Measurements from ENCODE around the gene ANGPT4.
"Not testable (repeated sequence)": the region's sequence is repeated elsewhere in the genome, so short reads cannot be mapped to it uniquely, and the experiment has no call there.

The ANGPT4 gene

DNA sequence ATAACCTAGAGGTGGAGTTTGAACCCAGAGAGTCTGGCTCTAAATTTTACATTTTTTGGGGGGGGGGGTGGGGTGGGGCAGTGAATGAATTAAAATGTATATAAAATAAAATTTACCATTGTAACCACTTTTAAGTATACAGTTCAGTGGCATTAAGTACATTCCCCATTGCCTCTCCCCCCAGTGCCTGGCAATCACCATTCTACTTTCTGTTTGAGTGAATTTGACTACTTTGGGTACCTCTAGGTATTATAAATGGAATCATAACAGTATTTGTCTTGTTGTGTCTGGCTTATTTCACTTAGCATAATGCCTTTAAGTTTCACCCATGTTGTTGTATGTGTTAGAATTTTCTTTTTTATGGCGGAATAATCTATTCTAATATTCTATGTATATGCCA is 79.9 kb downstream of the ANGPT4 start:
- Mint-ChIP-seq H3K4me3 (peak overlapping the region; percentile 49 to 92), H3K4me1 (ENCODE audit: low read depth in 2 of 2) (peaks cover 41 to 46% of the 10 kb centered on the region in 2 donors), H3K9me3 (no peaks in the 10 kb centered on the region)

DNA sequence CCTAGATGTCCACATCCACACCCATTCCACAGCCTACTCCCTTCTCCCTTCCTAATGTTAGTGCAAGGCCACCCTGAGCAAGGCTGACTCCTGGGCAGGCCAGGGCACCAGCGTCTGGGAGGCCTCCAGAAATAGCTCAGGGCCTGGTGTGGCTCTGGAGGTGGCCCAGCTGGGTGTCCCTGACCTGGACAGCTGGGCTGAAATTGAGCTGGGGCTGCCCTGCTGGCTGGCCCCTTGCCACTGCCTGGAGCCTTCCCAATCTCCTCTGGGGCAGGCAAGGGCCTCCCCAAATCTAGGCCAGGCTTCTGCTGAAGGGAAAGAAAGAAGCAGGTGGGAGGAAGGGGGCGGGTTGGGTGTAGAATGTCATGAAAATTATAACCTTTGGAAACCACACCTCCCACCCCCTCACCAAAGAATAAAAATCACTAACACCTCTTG is 80.5 kb downstream of the ANGPT4 start:
- no peaks in the 10 kb centered on the region for H3K27me3 Mint-ChIP-seq
- no peak for ATAC-seq (replicated peaks)
- DNase-seq = no peak
- peaks cover 41 to 46% of the 10 kb centered on the region in 2 donors for H3K4me1 Mint-ChIP-seq (ENCODE audit: low read depth in 2 of 2)
- no peaks in the 10 kb centered on the region for H3K9me3 Mint-ChIP-seq
- H3K27ac Mint-ChIP-seq = peak overlapping the region; percentile 1 to 96
- H3K4me3 Mint-ChIP-seq = peak overlapping the region; percentile 92 to 94
- peaks cover 21% of the 10 kb centered on the region for H3K36me3 Mint-ChIP-seq (ENCODE audit: insufficient read depth)

More for the DNA sequence above, 79.9 kb downstream of the ANGPT4 start:
- ATAC-seq (replicated peaks) = no peak
- no peak for DNase-seq
- Mint-ChIP-seq H3K27ac (peak overlapping the region in 1 of 2 donors; percentile 4), H3K27me3 (no peaks in the 10 kb centered on the region), H3K36me3 (ENCODE audit: insufficient read depth) (peaks cover 21% of the 10 kb centered on the region)

DNA sequence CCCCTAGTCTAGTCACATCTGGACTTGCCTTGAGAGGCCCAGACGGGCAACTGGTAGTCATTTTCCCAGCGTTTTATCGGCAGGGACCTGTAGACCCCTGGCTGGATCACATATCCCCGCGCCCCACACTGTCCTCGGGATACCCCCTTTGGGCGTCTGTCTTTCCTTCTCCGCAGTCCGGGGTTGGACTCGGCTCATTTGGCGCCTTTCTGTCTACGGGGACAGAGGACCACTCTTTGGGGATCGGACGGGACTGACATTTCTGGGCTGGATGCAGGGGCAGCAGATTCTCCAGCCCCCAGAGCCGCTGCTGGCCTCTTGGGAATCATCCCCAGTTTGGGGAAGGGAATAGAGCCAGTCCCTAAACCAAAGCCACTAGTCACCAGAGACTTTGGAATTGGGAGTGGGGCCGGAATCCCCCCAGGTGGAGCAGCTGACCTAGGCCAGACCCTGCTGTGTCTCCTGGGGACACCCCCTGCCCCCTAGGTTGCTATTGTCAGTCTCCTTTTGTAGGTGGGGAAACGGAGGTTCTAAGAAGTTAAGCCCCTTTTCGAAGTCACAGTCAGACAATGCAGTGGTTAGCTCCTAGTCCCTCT is 81.9 kb downstream of the ANGPT4 start:
- Mint-ChIP-seq H3K27me3 (no peaks in the 10 kb centered on the region), H3K4me1 (ENCODE audit: low read depth in 2 of 2) (peaks cover 35 to 43% of the 10 kb centered on the region in 2 donors), H3K36me3 (ENCODE audit: insufficient read depth) (peaks cover 17% of the 10 kb centered on the region), H3K9me3 (no peaks in the 10 kb centered on the region), H3K27ac (peak overlapping the region; percentile 96), H3K4me3 (peak overlapping the region; percentile 92 to 94)
- no peak for ATAC-seq (replicated peaks)
- DNase-seq = no peak

DNA sequence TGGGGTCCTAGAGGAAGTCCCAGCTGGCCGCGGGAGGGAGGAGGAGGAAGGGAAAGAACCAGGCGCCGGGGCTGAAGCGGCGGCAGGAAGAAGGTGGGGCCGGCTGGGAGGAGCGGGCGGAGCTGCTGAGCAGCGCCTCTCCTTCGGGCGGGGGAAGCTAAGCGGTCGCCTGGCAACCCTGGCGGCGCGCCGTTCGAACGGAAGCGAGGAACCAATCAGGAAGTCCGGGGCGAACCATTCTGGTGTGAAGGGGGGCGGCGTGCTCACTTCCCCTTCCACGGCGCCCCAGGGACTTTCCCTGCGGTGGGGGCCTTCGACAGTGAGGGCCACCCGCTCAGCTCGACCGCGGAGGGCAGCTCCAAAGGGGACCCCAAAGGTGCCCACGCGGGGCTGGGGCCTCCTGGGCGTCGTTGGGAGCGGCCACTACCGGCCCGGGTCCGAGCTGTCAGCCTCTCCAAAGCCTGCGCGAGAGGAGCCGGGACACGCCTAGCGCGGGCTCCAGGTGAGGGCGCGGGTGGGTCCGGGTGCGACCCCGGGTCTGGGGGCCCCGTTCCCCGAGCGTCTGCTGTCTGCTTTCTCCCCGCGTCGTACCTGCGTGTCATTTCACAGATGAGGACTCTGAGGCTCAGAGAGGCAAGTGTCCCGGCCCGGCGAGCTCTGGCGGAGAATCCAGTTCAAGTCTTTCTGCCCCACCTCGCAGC is 82.5 kb downstream of the ANGPT4 start, which contains the start of gene FAM110A:
FAM110A (plus strand) TSS at position 266 of the 701 bp plus-strand sequence. CDS start 11,090 bp downstream, outside the sequence.
- Mint-ChIP-seq H3K4me1 (ENCODE audit: low read depth in 2 of 2) (peaks cover 35 to 43% of the 10 kb centered on the region in 2 donors), H3K27me3 (no peaks in the 10 kb centered on the region), H3K27ac (peak within 1 kb of the TSS; percentile 96), H3K9me3 (no peaks in the 10 kb centered on the region), H3K4me3 (peak within 1 kb of the TSS; percentile 92 to 94), H3K36me3 (ENCODE audit: insufficient read depth) (peaks cover 17% of the 10 kb centered on the region)
- DNase-seq = peak; percentile 96 to 97 (median 96)
- ATAC-seq (replicated peaks) = peak; percentile 93

DNA sequence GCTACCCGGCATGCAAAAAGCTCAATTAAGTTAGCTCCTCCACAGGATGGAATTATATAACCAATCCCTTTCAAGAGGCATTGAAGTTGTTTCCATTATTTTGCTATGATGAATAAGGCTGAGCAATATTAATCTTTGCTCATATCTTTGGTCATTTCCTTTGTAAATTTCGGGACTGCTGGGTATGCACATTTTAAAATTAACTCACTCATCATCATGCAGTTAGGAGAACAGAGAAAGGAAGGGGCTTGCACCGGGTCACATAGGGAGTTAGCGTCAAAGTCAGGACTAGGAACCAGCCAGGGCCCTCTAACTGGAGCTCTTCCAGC is 83.0 kb downstream of the ANGPT4 start:
- peak overlapping the region; percentile 92 to 94 for H3K4me3 Mint-ChIP-seq

DNA sequence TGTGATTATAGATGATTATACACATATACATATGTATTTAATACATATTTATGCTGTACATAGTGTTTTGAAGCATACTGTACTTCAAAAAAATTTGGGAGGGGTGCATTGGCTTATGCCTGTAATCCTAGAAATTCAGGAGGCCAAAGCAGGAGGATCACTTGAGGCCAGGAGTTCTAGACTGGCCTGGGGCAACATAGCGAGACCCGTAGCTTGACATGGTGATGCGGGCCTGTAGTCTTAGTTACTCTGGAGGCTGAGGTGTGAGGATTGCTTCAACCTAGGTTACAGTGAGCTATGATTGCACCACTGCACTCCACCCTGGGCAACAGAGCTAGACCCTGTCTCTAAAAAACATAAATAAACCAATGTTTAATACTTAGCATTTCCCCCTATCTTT is 84.2 kb downstream of the ANGPT4 start:
- no peaks in the 10 kb centered on the region for H3K27me3 Mint-ChIP-seq
- no peaks in the 10 kb centered on the region for H3K9me3 Mint-ChIP-seq
- H3K4me1 Mint-ChIP-seq (ENCODE audit: low read depth in 2 of 2) = peaks cover 27 to 29% of the 10 kb centered on the region in 2 donors
- ATAC-seq (replicated peaks) (no peak), DNase-seq (no peak)
- no peak overlapping the region for H3K4me3 Mint-ChIP-seq
- H3K36me3 Mint-ChIP-seq (ENCODE audit: insufficient read depth) = peaks cover 17% of the 10 kb centered on the region
- no peak overlapping the region for H3K27ac Mint-ChIP-seq

More for the DNA sequence above, 83.0 kb downstream of the ANGPT4 start:
- DNase-seq = no peak
- Mint-ChIP-seq H3K36me3 (ENCODE audit: insufficient read depth) (peaks cover 17% of the 10 kb centered on the region), H3K4me1 (ENCODE audit: low read depth in 2 of 2) (peaks cover 31 to 38% of the 10 kb centered on the region in 2 donors), H3K9me3 (no peaks in the 10 kb centered on the region), H3K27ac (peak overlapping the region; percentile 96), H3K27me3 (no peaks in the 10 kb centered on the region)
- ATAC-seq (replicated peaks) = no peak

DNA sequence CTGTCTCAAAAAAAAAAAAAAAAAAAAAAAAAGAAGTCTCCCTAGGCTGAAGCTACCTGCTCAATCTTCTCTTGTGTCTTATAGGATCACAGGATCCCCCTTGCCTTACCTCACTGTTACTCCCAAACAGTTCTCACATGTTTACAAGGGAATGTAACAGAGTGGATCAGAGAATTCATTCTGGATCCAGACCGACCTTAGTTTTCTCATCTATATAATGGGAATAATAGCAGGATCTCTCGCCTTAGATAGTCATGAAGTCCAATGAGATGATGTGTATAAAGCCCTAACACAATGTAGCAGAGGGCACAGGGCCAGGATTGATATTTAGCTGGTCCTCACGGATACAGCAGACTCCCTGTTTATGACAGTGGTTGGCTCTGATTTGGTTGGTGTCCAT is 84.9 kb downstream of the ANGPT4 start:
- Mint-ChIP-seq H3K9me3 (no peaks in the 10 kb centered on the region), H3K4me3 (no peak overlapping the region), H3K4me1 (ENCODE audit: low read depth in 2 of 2) (peaks cover 21 to 22% of the 10 kb centered on the region in 2 donors), H3K27me3 (no peaks in the 10 kb centered on the region), H3K27ac (no peak overlapping the region), H3K36me3 (ENCODE audit: insufficient read depth) (peaks cover 17% of the 10 kb centered on the region)
- ATAC-seq (replicated peaks) (no peak), DNase-seq (no peak)

DNA sequence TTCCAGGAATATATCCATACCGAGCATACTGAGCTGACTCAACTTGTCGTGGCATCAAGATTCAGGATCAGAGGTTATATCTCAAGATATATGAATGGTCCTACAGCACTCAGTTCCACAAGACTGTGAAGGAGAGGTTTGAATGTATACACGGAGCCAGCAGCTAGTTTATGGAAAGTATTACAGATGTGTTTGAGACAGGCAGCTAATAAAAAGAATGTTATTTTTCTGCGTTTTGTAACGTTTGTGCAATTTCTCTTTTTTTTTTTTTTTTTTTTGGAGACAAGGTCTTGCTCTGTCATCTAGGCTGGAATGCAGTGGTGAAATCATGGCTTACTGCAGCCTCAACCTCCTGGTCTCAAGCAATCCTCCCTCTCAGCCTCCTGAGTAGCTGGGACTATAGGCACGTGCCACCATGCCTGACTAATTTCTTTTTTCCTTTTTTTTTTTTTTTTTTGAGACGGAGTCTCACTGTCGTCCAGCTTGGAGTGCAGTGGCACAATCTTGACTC is 86.1 kb downstream of the ANGPT4 start:
- H3K4me3 Mint-ChIP-seq = no peak overlapping the region
- peaks cover 0 to 9% of the 10 kb centered on the region in 2 donors for H3K27me3 Mint-ChIP-seq
- DNase-seq (no peak), ATAC-seq (replicated peaks) (no peak)
- H3K27ac Mint-ChIP-seq = no peak overlapping the region
- H3K4me1 Mint-ChIP-seq (ENCODE audit: low read depth in 2 of 2) = peaks cover 12 to 15% of the 10 kb centered on the region in 2 donors
- peaks cover 17% of the 10 kb centered on the region for H3K36me3 Mint-ChIP-seq (ENCODE audit: insufficient read depth)
- no peaks in the 10 kb centered on the region for H3K9me3 Mint-ChIP-seq

DNA sequence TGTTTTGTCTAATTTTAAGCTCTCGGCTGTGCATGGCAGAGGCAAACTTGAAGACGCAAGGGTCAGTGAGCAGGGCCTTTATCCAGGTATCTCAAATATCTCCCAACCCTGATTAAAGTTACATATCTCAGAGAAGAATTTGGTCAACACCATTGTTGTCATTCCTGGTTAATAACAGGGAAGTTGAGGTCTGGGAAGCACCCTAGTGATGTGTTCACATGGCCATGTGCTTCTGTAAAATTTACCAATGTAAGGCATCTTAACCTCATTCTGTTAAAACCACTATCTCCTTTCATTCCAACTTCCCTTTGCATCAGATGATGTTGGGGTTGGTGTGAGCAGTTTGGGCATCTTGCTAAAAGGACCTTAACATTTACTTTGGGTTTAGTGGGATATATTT is 86.6 kb downstream of the ANGPT4 start:
- Mint-ChIP-seq H3K36me3 (ENCODE audit: insufficient read depth) (peaks cover 16% of the 10 kb centered on the region), H3K9me3 (no peaks in the 10 kb centered on the region), H3K27ac (no peak overlapping the region), H3K4me3 (no peak overlapping the region), H3K4me1 (ENCODE audit: low read depth in 2 of 2) (peaks cover 11% of the 10 kb centered on the region in 2 donors), H3K27me3 (peaks cover 0 to 9% of the 10 kb centered on the region in 2 donors)
- DNase-seq = no peak
- ATAC-seq (replicated peaks) = no peak

DNA sequence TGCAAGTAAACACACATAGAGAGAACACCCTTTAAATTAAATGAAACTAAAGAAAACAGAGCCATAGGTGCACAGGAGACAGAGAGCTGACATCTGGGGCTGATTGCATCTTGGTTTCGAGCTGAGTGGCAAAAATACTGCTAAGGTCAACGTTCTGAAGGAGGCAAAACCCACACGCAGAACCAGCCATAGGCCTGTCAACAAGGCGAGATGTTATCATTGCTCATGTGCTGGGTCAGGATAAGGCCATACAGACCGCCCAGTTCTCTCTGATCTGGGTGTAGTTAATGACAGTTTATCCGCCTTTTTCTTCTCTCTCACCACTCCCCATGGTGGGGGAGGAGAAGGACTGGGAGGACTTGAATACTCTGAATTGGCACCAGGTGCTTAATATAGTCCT is 87.1 kb downstream of the ANGPT4 start:
- Mint-ChIP-seq H3K36me3 (ENCODE audit: insufficient read depth) (peaks cover 12% of the 10 kb centered on the region), H3K9me3 (no peaks in the 10 kb centered on the region), H3K27ac (no peak overlapping the region), H3K27me3 (peaks cover 0 to 9% of the 10 kb centered on the region in 2 donors), H3K4me1 (ENCODE audit: low read depth in 2 of 2) (peaks cover 5% of the 10 kb centered on the region in 2 donors), H3K4me3 (no peak overlapping the region)
- DNase-seq (no peak), ATAC-seq (replicated peaks) (no peak)

DNA sequence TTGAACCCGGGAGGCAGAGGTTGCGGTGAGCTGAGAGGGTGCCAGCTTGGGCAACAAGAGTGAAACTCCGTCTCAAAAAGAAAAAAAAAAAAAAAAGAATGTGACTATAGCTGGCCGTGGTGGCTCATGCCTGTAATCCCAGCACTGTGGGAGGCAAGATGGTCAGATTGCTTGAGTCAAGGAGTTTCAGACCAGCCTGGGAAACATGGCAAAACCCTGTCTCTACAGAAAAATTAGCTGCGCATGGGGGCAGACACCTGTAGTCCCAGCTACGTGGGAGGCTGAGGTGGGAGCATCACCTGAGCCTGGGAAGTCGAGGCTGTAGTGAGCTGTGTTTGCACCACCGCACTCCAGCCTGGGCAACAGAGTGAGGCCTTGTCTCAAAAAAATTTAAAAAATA is 88.2 kb downstream of the ANGPT4 start:
- not testable (repeated sequence) for H3K4me3 Mint-ChIP-seq; H3K27me3 Mint-ChIP-seq; H3K9me3 Mint-ChIP-seq; H3K27ac Mint-ChIP-seq; H3K36me3 Mint-ChIP-seq (ENCODE audit: insufficient read depth); ATAC-seq (replicated peaks); DNase-seq; H3K4me1 Mint-ChIP-seq (ENCODE audit: low read depth in 2 of 2)

DNA sequence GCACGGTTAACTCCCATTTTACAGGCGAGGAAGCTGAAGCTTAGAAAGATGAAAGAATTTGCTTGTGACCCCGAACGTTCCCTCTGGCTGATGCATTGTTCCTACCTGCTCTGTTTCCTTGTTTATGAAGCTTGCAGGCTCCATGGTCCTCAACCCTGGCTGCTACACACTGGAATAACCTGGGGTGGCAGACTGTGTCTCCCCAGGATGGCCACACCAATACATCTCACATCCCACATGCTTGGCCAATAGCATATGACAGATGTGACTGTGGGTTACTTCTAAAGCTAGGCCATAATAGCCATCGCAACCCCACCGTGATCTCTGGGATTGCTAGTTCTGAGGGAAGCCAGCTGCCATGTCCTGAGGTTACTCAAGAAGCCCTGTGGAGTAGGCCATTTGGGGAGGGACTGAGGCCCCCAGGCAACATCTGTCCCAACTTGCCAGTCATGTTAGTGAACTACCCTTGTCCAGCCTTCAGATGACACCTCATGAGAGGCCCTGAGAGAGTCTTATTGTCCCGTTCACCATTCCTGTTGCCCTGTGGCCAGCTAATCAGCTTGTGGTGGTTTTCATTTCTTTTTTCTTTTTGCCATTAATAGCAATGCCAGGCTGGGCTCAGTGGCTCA is 89.3 kb downstream of the ANGPT4 start:
- Mint-ChIP-seq H3K9me3 (no peaks in the 10 kb centered on the region), H3K27me3 (peaks cover 0 to 9% of the 10 kb centered on the region in 2 donors), H3K27ac (no peak overlapping the region), H3K36me3 (ENCODE audit: insufficient read depth) (no peaks in the 10 kb centered on the region), H3K4me3 (no peak overlapping the region), H3K4me1 (ENCODE audit: low read depth in 2 of 2) (no peaks in the 10 kb centered on the region)
- ATAC-seq (replicated peaks) (no peak), DNase-seq (no peak)

DNA sequence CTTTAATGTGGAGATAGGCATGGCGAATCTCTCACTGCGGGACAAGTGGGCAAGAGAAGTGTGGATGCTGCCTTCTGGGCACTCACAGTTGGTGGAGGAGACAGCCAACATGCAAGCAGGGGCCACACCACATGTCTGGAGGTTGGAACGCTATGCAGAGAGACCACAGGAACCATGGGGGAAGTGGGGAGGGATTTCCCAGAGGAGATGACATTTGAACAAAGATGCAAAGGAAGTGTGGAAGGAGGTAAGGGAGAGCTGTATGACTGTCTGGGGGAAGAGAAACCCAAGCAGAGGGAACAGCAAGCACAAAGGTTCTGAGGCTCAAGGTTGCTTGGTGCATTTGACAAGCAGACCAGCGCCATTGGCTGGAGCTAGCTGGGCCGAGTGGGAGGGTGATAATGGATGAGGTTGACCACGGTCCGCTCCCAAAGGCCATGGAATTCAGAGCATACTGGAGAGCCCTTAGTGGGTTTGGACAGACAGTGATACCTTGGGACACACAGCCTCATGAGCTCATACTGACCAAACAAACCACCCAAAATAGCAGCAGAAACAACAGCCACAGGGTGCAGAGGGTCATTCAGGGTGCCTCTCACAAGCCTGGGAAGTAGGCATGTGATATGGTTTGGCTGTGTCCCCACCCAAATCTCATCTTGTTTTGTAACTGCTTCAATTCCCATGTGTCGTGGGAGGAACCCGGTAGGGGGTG is 90.3 kb downstream of the ANGPT4 start:
- Mint-ChIP-seq H3K4me3 (no peak overlapping the region), H3K4me1 (ENCODE audit: low read depth in 2 of 2) (no peaks in the 10 kb centered on the region), H3K9me3 (no peaks in the 10 kb centered on the region), H3K36me3 (ENCODE audit: insufficient read depth) (no peaks in the 10 kb centered on the region), H3K27me3 (peaks cover 0 to 9% of the 10 kb centered on the region in 2 donors), H3K27ac (peak overlapping the region in 1 of 2 donors; percentile 26)
- ATAC-seq (replicated peaks) (no peak), DNase-seq (no peak)
